H1 (cell line): Measurements from ENCODE around the gene SLC30A7. TPM values are rescaled to one million over a fixed set of nuclear protein-coding genes. Genes with fewer than 3 reads are reported as not detected.
A peak's percentile ranks its signal among the peaks of the same experiment; 100 is the strongest.

Experiments
- CBX5 ChIP-seq: fragments of 300-800, 300-1000 bp; sonication (generic); IDR thresholded peaks from 2 replicates; pipeline ENCODE4 v1.7.1; 2016; ENCODE audit warnings: antibody characterized with exemption, low read length, low read depth
- CHD1 ChIP-seq: IDR thresholded peaks from 2 replicates; pipeline ENCODE4 v1.6.1; 2012; ENCODE audit warnings: low read depth, low read length, improper control_type of control experiment
- CREB1 ChIP-seq: IDR thresholded peaks from 2 replicates; pipeline ENCODE4 v1.6.1; 2012; ENCODE audit warnings: inconsistent platforms
- CTBP2 ChIP-seq: IDR thresholded peaks from 2 replicates; pipeline ENCODE4 v1.7.0; 2011; ENCODE audit warnings: borderline replicate concordance, mild to moderate bottlenecking, moderate library complexity, mixed read lengths, low read length; ENCODE audit not compliant: insufficient read depth, insufficient read length
- EP300 ChIP-seq, 2 experiments: IDR thresholded peaks; 1 replicate in 1 of 2; 2 replicates in 1 of 2; pipeline ENCODE4 v1.6.1; 2011 to 2012; ENCODE audit warnings: low read depth in 2 of 2, low read length in 2 of 2, mild to moderate bottlenecking in 2 of 2, borderline replicate concordance in 1 of 2, inconsistent platforms in 1 of 2, moderate library complexity in 1 of 2
- FOSL1 ChIP-seq: IDR thresholded peaks from 2 replicates; pipeline ENCODE4 v1.6.1; 2011; ENCODE audit warnings: mild to moderate bottlenecking, low read depth, low read length, moderate library complexity; ENCODE audit not compliant: insufficient read depth
- HDAC2 ChIP-seq, 2 experiments: fragments of 300-600 bp in 1 of 2; sonication (generic) in 1 of 2; IDR thresholded peaks; 2 replicates each; pipeline ENCODE4 v1.6.1; 2011 to 2012; ENCODE audit warnings: low read depth in 2 of 2, low read length in 2 of 2, mild to moderate bottlenecking in 2 of 2, moderate library complexity in 2 of 2, borderline replicate concordance in 1 of 2, inconsistent platforms in 1 of 2
- HDAC6 ChIP-seq: IDR thresholded peaks from one replicate; pipeline ENCODE4 v1.7.1; 2012; ENCODE audit warnings: low read depth, mild to moderate bottlenecking, inconsistent platforms, low read length, moderate library complexity
- JUN ChIP-seq: IDR thresholded peaks from 2 replicates; pipeline ENCODE4 v1.6.1; 2011; ENCODE audit warnings: low read depth, mild to moderate bottlenecking, improper control_type of control experiment, low read length
- JUND ChIP-seq: IDR thresholded peaks from 2 replicates; pipeline ENCODE4 v1.6.1; 2011; ENCODE audit warnings: mild to moderate bottlenecking, improper control_type of control experiment, low read length
- KDM1A ChIP-seq: fragments of 200-600, 300-600 bp; sonication (generic); IDR thresholded peaks from 2 replicates; pipeline ENCODE4 v1.7.1; 2016; ENCODE audit warnings: mild to moderate bottlenecking, low read length, borderline replicate concordance
- POLR2AphosphoS5 ChIP-seq: IDR thresholded peaks from 2 replicates; pipeline ENCODE4 v1.6.1; 2011; ENCODE audit warnings: low read depth, low read length
- SAP30 ChIP-seq: fragments of 300-600 bp; sonication (generic); IDR thresholded peaks from 2 replicates; pipeline ENCODE4 v1.7.1; 2012; ENCODE audit warnings: low read length, moderate library complexity, mild to moderate bottlenecking, inconsistent platforms; ENCODE audit not compliant: insufficient read depth, insufficient replicate concordance
- TCF12 ChIP-seq: IDR thresholded peaks from 2 replicates; pipeline ENCODE4 v1.6.1; 2011; ENCODE audit warnings: low read depth, mild to moderate bottlenecking, low read length
- TEAD4 ChIP-seq: IDR thresholded peaks from 2 replicates; pipeline ENCODE4 v1.6.1; 2012; ENCODE audit warnings: low read depth, low read length, inconsistent platforms, mixed read lengths
- USF2 ChIP-seq: IDR thresholded peaks from 2 replicates; pipeline ENCODE4 v1.6.1; 2011; ENCODE audit warnings: low read length, improper control_type of control experiment
- polyA plus RNA-seq, 7 experiments: library from polyadenylated mRNA; depleted of rRNA in 3 of 7; stranded (reverse) in 5 of 7; unstranded in 2 of 7; fragments of >200 nt in 5 of 7; fragments of 200-250 nt in 2 of 7; gene quantifications; 1 replicate in 5 of 7; 2 replicates in 1 of 7; 4 replicates in 1 of 7; pipeline versions ENCODE4 v1.2.1 to v1.2.3, GENCODE V29; 2011 to 2013; ENCODE audit warnings: missing spikeins in 2 of 7, mixed read lengths in 2 of 7
- total RNA-seq: library from RNA; stranded (reverse); fragmentation: NEBNext Ultra II Directional; extraction: Animal tissue kit (Norgen Biotek cat#: 25700); gene quantifications from 2 replicates; pipeline ENCODE4 v1.2.1, GENCODE V29; 2021

Gene SLC30A7
- total and polyA plus RNA-seq, 2 of the 8 experiments (the other 6 are each of a cell fraction or from before 2014, with no cell fraction given), result 5.5 to 22.1 TPM

DNA sequence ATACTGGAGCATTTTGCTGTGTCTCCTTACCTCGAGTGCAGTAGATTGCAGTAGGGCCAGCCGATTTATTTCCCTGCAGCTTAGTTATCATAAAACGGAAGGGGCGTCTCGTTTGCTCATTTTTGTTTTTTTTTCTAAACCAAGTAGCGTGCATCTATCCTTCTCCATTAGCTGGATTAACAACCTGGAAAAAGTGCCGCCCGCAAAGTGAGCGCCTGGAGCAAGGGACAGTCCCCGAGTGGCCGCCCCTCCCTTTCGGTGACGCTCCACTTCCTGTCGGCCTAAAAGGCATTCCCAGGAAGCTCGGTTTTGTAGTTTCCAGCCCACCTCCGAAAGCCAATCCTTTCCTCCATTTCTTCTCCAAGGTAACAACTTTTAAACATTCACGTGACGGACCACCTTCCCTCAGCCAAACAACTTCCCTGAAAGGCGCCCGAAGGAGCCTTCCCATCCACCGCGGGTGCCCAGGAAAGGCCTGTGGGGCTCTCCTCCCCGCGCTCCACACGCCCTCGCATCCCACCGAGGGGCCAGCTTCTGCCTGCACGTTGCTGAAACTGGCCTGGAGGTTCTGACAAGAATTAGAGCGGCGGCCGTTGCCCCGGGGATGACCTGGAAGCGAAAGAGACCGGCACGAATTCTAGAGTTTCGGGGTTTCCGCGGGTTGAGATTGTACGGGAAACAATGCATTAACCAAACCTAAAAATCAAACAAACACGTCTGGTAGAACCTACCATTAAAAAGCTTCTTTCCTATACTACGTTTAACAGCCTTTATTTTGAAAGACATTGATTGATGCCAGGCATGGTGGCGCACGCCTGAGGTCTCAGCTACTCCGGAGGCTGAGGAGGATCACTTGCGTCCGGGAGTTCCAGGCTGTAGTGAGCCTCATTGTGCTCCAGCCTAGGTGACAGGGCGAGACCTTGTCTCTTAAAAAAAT lies 1.0 kb upstream of the SLC30A7 start, which contains the start of gene EXTL2 (continued):
- TF ChIP-seq USF2, result peak; percentile 46
- no peak for TF ChIP-seq CBX5
- peak; percentile 31 for TF ChIP-seq SAP30
- TF ChIP-seq KDM1A, result no peak
- peak; percentile 81 for TF ChIP-seq CREB1
- TF ChIP-seq JUN, result no peak
- no peak for TF ChIP-seq JUND
- no peak for TF ChIP-seq FOSL1
- no peak for TF ChIP-seq EP300 (IDR thresholded peaks at IDR 0.05; ENCODE audit: borderline replicate concordance in 1 of 2, low read depth in 2 of 2, low read length in 2 of 2)
- no peak for TF ChIP-seq CHD1
- TF ChIP-seq CTBP2, result no peak
- peak; percentile 69 to 92; a peak in 3 of 4 replicates for TF ChIP-seq HDAC2 (IDR thresholded peaks at IDR 0.05; ENCODE audit: borderline replicate concordance in 1 of 2, low read depth in 2 of 2, low read length in 2 of 2)
- TF ChIP-seq TCF12, result no peak
- peak; percentile 29; the same call in 1 of the 2 replicates for TF ChIP-seq TEAD4
- peak; percentile 62 for TF ChIP-seq POLR2AphosphoS5
- TF ChIP-seq HDAC6, result no peak
- TF ChIP-seq, all 59 proteins: peak for 17
